ENCODE data around the gene IL5RA.

The IL5RA gene

DNA sequence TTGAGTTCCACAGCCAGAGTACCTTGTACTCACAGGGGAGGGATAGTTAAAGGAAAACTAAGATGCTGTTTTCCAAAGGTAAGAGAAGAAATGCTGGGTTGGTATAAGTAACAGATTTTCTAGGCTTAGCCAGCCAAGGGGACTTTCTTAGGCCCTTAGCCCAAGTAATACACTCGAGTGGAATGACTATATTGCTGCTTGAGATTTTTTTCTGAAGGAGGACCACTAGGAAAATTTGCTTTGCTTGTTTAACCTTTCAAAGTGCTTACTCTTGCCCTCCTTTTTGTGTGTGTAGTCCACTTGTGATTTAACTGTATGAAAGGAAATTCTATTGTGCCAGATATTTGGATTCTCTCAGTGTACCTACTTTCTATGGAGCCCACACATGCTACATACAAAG, 50.5 kb downstream of the IL5RA start:
- DNase-seq (ENCODE audit: low read depth), result no peak

DNA sequence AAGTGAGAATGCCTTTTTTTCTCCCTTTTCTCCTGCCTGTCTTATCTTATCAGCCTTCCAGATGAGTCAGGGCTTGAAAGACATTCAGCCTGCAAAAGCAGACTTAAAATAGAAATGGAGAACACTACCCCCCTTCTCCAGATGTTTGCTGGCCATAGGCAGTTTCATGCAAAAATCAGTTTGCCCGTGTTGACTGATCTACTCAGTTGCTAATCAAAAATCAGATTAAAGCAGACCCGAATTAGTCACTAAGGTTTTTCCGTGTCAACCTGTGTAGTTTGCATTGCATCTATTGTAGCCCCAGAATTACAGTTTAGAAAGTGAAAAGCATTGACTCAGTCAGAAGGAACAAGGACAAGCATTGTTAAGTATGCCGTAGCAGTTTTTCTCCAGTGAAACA, 56.2 kb downstream of the IL5RA start:
- no peak overlapping the region for H3K4me3 ChIP-seq (ENCODE audit: control insufficient read depth, low read depth, low read length)
- no peak for DNase-seq (ENCODE audit: low read depth)
- TF ChIP-seq, protein P1, sequence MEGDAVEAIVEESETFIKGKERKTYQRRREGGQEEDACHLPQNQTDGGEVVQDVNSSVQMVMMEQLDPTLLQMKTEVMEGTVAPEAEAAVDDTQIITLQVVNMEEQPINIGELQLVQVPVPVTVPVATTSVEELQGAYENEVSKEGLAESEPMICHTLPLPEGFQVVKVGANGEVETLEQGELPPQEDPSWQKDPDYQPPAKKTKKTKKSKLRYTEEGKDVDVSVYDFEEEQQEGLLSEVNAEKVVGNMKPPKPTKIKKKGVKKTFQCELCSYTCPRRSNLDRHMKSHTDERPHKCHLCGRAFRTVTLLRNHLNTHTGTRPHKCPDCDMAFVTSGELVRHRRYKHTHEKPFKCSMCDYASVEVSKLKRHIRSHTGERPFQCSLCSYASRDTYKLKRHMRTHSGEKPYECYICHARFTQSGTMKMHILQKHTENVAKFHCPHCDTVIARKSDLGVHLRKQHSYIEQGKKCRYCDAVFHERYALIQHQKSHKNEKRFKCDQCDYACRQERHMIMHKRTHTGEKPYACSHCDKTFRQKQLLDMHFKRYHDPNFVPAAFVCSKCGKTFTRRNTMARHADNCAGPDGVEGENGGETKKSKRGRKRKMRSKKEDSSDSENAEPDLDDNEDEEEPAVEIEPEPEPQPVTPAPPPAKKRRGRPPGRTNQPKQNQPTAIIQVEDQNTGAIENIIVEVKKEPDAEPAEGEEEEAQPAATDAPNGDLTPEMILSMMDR (conservative IDR thresholded peaks at IDR 0.05; ENCODE audit: control insufficient read depth, insufficient read depth, low read depth, low read length), result no peak

More for the DNA sequence above, 50.5 kb downstream of the IL5RA start:
- no peak overlapping the region for H3K4me3 ChIP-seq (ENCODE audit: control insufficient read depth, low read depth, low read length)
- TF ChIP-seq, protein P1 (conservative IDR thresholded peaks at IDR 0.05; ENCODE audit: control insufficient read depth, insufficient read depth, low read depth, low read length), result no peak

DNA sequence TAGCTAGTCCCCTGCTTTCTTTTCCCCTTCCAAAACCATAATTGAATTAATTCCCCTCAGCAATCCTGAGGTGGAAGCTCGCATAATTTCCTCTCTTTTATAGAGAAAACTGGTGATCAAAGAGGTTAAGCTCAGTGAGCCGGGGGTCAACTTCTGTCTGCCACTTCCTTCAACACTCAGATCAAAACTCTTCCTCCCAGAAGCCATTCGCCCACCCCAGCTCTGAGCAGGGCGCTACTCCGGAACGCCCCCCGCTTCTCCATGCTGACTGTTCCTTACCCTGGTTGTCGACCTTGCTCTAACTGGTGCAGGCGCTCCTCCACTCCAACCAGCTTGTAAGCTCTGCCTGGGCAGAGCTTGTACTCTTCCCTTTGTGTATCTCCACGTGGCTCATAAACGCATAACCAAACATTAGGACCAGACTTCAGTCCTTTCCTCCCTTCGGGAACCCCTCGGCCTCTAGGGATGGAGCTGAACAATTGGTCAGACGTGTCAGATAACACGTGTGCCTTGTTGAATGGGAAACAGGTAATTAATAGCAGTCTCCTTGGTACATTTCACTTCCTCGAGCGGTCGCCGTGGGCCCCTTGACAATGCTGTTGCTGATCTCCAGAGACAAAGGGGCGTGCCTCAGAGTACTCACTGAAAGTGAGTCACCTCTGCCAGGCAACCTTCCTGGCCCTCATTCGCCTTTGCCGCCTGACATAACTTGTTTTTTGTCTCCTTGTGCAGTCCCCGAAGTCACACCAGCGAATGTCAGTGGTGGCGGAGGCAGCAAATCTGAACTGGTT, 71.8 kb downstream of the IL5RA start:
- TF ChIP-seq, protein P1 (conservative IDR thresholded peaks at IDR 0.05; ENCODE audit: control insufficient read depth, insufficient read depth, low read depth, low read length), result no peak
- H3K4me3 ChIP-seq (ENCODE audit: control insufficient read depth, low read depth, low read length), result no peak overlapping the region
- no peak for DNase-seq (ENCODE audit: low read depth)

DNA sequence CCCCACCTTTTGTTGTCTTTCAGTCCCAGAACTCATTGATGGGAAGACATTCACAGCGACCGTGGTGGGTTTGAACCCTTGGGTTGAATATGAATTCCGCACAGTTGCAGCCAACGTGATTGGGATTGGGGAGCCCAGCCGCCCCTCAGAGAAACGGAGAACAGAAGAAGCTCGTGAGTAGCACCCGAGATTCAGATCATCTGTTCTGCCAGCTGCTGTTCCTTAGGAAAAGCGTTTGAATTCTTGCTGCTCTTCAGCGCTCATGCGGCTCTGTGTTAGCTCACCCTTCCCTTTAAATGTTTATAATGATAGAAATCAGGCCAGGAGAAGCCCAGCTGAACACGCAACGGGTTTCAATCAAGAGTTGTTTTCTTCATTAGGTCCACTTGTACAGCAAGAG, 73.0 kb downstream of the IL5RA start:
- H3K4me3 ChIP-seq (ENCODE audit: control insufficient read depth, low read depth, low read length), result no peak overlapping the region
- DNase-seq (ENCODE audit: low read depth), result no peak
- TF ChIP-seq, protein P1 (conservative IDR thresholded peaks at IDR 0.05; ENCODE audit: control insufficient read depth, insufficient read depth, low read depth, low read length), result no peak

DNA sequence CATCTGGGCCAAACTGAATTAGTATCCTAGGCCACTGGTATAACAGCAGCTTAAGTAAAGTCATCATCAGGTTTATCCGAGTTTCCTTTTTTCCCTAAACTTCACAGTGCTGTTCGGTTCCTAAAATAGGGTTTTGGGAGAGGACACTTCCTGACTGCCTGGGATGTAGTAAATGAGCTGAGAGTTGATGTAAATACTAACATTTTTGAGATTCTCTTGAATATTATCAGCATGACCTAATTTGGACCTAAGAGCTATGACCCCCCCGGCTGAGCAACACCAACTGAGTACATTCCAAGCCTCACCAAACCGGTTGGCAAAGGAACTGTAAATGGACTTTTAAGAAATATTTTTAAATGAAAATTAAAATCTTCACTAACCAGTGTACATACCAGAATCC, 78.8 kb downstream of the IL5RA start:
- TF ChIP-seq, protein P1 (conservative IDR thresholded peaks at IDR 0.05; ENCODE audit: control insufficient read depth, insufficient read depth, low read depth, low read length), result no peak
- no peak overlapping the region for H3K4me3 ChIP-seq (ENCODE audit: control insufficient read depth, low read depth, low read length)
- no peak for DNase-seq (ENCODE audit: low read depth)

DNA sequence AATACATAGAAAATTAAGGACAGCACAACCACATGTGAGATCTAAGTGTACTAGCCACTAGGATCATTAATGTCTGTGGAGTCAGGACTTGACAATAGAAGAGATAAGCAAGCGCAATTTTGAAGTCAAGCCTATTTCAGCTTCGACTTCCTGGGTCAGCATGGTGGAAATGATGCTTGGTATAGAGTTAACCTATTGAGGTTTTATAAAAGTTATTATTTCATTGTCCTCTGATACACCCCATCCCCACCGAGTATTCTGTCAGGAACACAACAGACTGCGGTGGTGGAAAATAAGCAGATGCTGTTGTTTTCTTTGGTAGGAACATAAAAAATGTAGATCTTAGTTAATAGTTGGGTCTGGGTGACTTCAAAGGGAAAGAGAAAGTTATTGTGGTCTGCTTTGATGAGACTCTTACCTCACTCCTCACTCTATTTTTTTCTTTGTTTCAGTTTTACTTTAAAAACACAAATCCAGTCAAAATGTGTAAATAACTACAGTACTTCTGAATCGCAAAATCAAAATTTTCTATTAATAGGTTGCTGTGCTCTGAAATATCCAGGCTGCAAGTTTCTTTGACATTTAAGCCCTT, 82.1 kb downstream of the IL5RA start:
- no peak overlapping the region for H3K4me3 ChIP-seq (ENCODE audit: control insufficient read depth, low read depth, low read length)
- DNase-seq (ENCODE audit: low read depth), result no peak
- TF ChIP-seq, protein P1 (conservative IDR thresholded peaks at IDR 0.05; ENCODE audit: control insufficient read depth, insufficient read depth, low read depth, low read length), result no peak
